WERI-Rb-1 (cell line): ENCODE measurements around the gene SUPT20H.

Experiments
- DNase-seq: peaks from one replicate; pipeline ENCODE4 v3.0.0-alpha.2; 2020
- H3K27ac ChIP-seq: fragments of 250-450 bp; sonication (Bioruptor Pico); 2 replicates; pipeline ENCODE4 v1.5.1; 2020; ENCODE audit warnings: mild to moderate bottlenecking, moderate library complexity
- H3K27me3 ChIP-seq: fragments of 250-450 bp; sonication (Bioruptor Pico); 2 replicates; pipeline ENCODE4 v1.5.1; 2021; ENCODE audit warnings: mild to moderate bottlenecking, low read depth, moderate library complexity; ENCODE audit not compliant: insufficient read depth, severe bottlenecking
- H3K36me3 ChIP-seq: fragments of 250-450 bp; sonication (Bioruptor Pico); 2 replicates; pipeline ENCODE4 v1.5.1; 2020; ENCODE audit warnings: mild to moderate bottlenecking, moderate library complexity
- H3K4me3 ChIP-seq: 2 replicates; pipeline ENCODE4 v1.5.1; 2011; ENCODE audit warnings: low read depth, mild to moderate bottlenecking, control low read depth, low read length
- H3K9me3 ChIP-seq: fragments of 250-450 bp; sonication (Bioruptor Pico); 2 replicates; pipeline ENCODE4 v1.5.1; 2021; ENCODE audit warnings: mild to moderate bottlenecking, moderate library complexity; ENCODE audit not compliant: severe bottlenecking
- CTCF ChIP-seq: IDR thresholded peaks from 2 replicates; pipeline ENCODE4 v1.5.1; 2011; ENCODE audit warnings: low read depth, mild to moderate bottlenecking, control low read depth, inconsistent platforms, low read length

Gene SUPT20H

GRCh38 chr13:36998624-36999041 lies 60.9 kb downstream of the SUPT20H start:
- H3K27me3 ChIP-seq, result no peaks in the 10 kb centered on the region
- peaks cover 13% of the 10 kb centered on the region for H3K36me3 ChIP-seq
- peak; percentile 11 for DNase-seq
- H3K27ac ChIP-seq, result peak overlapping the region; percentile 99
- no peaks in the 10 kb centered on the region for H3K9me3 ChIP-seq
- TF ChIP-seq CTCF, result no peak
- peak overlapping the region; percentile 73 for H3K4me3 ChIP-seq

GRCh38 chr13:36997716-36998427 lies 61.6 kb downstream of the SUPT20H start:
- Histone ChIP-seq H3K27me3 (no peaks in the 10 kb centered on the region), H3K9me3 (no peaks in the 10 kb centered on the region), H3K4me3 (peak overlapping the region; percentile 73), H3K36me3 (peaks cover 14% of the 10 kb centered on the region), H3K27ac (peak overlapping the region; percentile 99)
- DNase-seq, result no peak
- TF ChIP-seq CTCF, result no peak

- no peak for TF ChIP-seq CTCF
- DNase-seq, result no peak
- H3K36me3 ChIP-seq, result peaks cover 20% of the 10 kb centered on the region
Observed at GRCh38 chr13:36992362-36992761, 67.1 kb downstream of the SUPT20H start.

GRCh38 chr13:36986462-36987240 lies 72.8 kb downstream of the SUPT20H start:
- Histone ChIP-seq H3K4me3 (no peak overlapping the region), H3K27ac (no peak overlapping the region), H3K9me3 (no peaks in the 10 kb centered on the region), H3K27me3 (no peaks in the 10 kb centered on the region), H3K36me3 (peaks cover 10% of the 10 kb centered on the region)
- no peak for TF ChIP-seq CTCF
- no peak for DNase-seq

More at GRCh38 chr13:36992362-36992761, 67.1 kb downstream of the SUPT20H start:
- no peak overlapping the region for H3K4me3 ChIP-seq
- H3K27me3 ChIP-seq, result no peaks in the 10 kb centered on the region
- no peak overlapping the region for H3K27ac ChIP-seq
- H3K9me3 ChIP-seq, result no peaks in the 10 kb centered on the region

- no peak for TF ChIP-seq CTCF
- DNase-seq, result no peak
- Histone ChIP-seq H3K9me3 (no peaks in the 10 kb centered on the region), H3K36me3 (peaks cover 3% of the 10 kb centered on the region; the same call in 1 of the 2 replicates), H3K27me3 (no peaks in the 10 kb centered on the region), H3K4me3 (no peak overlapping the region), H3K27ac (no peak overlapping the region)
Observed at GRCh38 chr13:36981156-36981743, 78.2 kb downstream of the SUPT20H start.
